Inflammatory macrophage treated with lipopolysaccharide for 4 hours (primary cell): Measurements from ENCODE around the gene FCMR.

Source experiments
- DNase-seq: peaks from one replicate; pipeline ENCODE4 v3.0.0-alpha.2; 2020

The FCMR gene

GRCh38 chr1:206922524-206922923 is 783 bp upstream of the FCMR start:
- no peak for DNase-seq

GRCh38 chr1:206918076-206918475 is 3.7 kb downstream of the FCMR start:
- DNase-seq, result no peak

- no peak for DNase-seq
Measured at GRCh38 chr1:206916000-206916709, 5.6 kb downstream of the FCMR start.

GRCh38 chr1:206915030-206915735 is 6.6 kb downstream of the FCMR start:
- DNase-seq, result no peak

- no peak for DNase-seq
Measured at GRCh38 chr1:206913766-206914537, 7.8 kb downstream of the FCMR start.

GRCh38 chr1:206912445-206913095 is 9.2 kb downstream of the FCMR start:
- DNase-seq, result peak; percentile 80

GRCh38 chr1:206911064-206911663 is 10.6 kb downstream of the FCMR start:
- peak; percentile 61 for DNase-seq

- no peak for DNase-seq
Measured at GRCh38 chr1:206909883-206910318, 11.8 kb downstream of the FCMR start.

- no peak for DNase-seq
Measured at GRCh38 chr1:206909161-206909882, 12.4 kb downstream of the FCMR start.

- DNase-seq, result no peak
Measured at GRCh38 chr1:206908038-206908437, 13.7 kb downstream of the FCMR start.

GRCh38 chr1:206907304-206907991 is 14.3 kb downstream of the FCMR start:
- no peak for DNase-seq

- no peak for DNase-seq
Measured at GRCh38 chr1:206905295-206906164, 16.2 kb downstream of the FCMR start.

- no peak for DNase-seq
Measured at GRCh38 chr1:206904423-206905142, 17.2 kb downstream of the FCMR start.

- no peak for DNase-seq
Measured at GRCh38 chr1:206903687-206904086, 18.1 kb downstream of the FCMR start.

- DNase-seq, result no peak
Measured at GRCh38 chr1:206902702-206903101, 19.0 kb downstream of the FCMR start.

- DNase-seq, result no peak
Measured at GRCh38 chr1:206901944-206902343, 19.8 kb downstream of the FCMR start.

GRCh38 chr1:206900149-206900548 is 21.6 kb downstream of the FCMR start:
- DNase-seq, result no peak

- DNase-seq, result no peak
Measured at GRCh38 chr1:206899717-206900116, 22.0 kb downstream of the FCMR start.

GRCh38 chr1:206898915-206899431 is 22.8 kb downstream of the FCMR start:
- DNase-seq, result no peak
